AG04449 (cell line): ENCODE measurements around the gene ADD2.
A peak's percentile ranks its signal among the peaks of the same experiment; 100 is the strongest.

ENCODE experiments used
- CTCF ChIA-PET: fragments of 350-600 bp; formaldehyde crosslinking; extraction: SDS; loops from one replicate; lab custom pipeline; 2021; ENCODE audit warnings: antibody characterized with exemption; lab: Yijun Ruan, JAX
- POLR2A ChIA-PET: fragments of 400-600, 350-600 bp; formaldehyde crosslinking; extraction: SDS; loops from one replicate; lab custom pipeline; 2020; ENCODE audit warnings: antibody characterized with exemption, inconsistent platforms; lab: Yijun Ruan, JAX
- DNase-seq: peaks from one replicate; pipeline ENCODE4 v3.0.0-alpha.2; 2010; ENCODE audit warnings: low read depth, low spot score
- H3K4me3 ChIP-seq: 2 replicates; pipeline ENCODE4 v1.5.1; 2011; ENCODE audit warnings: low read depth, mild to moderate bottlenecking, control low read depth, low read length
- TF ChIP-seq, protein P1 (sequence below): IDR thresholded peaks from one replicate; pipeline ENCODE4 v1.5.1; 2011; ENCODE audit warnings: mild to moderate bottlenecking, moderate library complexity, low read length, control low read depth, inconsistent platforms; ENCODE audit not compliant: insufficient read depth; ENCODE audit errors: missing control alignments

ADD2 gene

DNA sequence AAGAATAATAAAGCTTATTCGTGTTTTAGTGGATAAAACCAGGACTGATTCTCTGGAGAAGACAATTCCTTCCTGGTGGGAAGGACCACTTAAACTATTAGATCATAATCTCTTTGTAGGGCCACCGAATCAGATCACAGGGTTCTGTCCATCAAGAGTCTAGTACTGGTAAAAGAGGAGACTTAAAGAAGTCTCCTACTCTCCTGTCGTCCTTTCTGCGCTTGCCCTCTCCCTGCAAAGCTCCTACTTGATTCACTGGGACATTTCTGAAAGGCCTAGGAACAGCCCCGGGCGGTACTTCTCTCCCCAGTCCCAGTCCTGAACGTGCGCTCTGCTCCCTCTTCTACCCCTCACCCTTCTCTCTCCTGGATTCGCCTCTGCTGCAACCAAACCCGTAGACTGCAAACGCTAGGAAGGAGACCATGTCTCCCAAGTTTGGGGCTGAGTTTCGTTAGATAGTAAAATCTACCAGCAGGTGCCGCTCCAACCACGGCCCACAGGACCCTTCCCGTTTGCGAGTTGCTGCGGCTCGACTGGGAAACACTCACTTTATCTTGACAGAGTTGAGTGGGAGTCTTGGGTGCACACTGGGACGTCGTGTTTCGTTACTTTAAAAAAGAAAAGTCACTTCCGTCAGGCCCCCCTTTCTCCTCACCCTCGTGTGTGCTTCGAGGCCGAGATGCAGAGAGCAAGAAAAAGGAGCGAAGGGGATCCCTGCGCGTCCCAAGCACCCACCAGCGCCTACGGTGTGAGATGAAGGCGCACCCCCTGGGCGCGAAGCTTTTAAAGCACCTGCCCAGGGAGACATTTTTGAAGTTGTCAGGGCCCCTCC lies 21.5 kb upstream of the ADD2 start:
- ChIA-PET CTCF (interaction anchor here (0.9 to 1.7 kb wide), 2 partner anchors 8 to 485 kb away, joined by 3 to 4 read pairs; no protein-coding TSS in a partner anchor), POLR2A (no interaction called here)
- H3K4me3 ChIP-seq = no peak overlapping the region
- no peak for DNase-seq
- TF ChIP-seq, protein P1, sequence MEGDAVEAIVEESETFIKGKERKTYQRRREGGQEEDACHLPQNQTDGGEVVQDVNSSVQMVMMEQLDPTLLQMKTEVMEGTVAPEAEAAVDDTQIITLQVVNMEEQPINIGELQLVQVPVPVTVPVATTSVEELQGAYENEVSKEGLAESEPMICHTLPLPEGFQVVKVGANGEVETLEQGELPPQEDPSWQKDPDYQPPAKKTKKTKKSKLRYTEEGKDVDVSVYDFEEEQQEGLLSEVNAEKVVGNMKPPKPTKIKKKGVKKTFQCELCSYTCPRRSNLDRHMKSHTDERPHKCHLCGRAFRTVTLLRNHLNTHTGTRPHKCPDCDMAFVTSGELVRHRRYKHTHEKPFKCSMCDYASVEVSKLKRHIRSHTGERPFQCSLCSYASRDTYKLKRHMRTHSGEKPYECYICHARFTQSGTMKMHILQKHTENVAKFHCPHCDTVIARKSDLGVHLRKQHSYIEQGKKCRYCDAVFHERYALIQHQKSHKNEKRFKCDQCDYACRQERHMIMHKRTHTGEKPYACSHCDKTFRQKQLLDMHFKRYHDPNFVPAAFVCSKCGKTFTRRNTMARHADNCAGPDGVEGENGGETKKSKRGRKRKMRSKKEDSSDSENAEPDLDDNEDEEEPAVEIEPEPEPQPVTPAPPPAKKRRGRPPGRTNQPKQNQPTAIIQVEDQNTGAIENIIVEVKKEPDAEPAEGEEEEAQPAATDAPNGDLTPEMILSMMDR = peak; percentile 59

GRCh38 chr2:70785137-70785911 lies 17.3 kb upstream of the ADD2 start:
- H3K4me3 ChIP-seq = no peak overlapping the region
- TF ChIP-seq, protein P1 = peak; percentile 41
- ChIA-PET CTCF (interaction anchor here (0.6 to 1.4 kb wide), 4 partner anchors 10 to 288 kb away, joined by 3 to 6 read pairs (median 3); no protein-coding TSS in a partner anchor), POLR2A (interaction anchor here (0.7 kb wide), 1 partner anchor 19 kb away, joined by 5 read pairs; no protein-coding TSS in a partner anchor)
- no peak for DNase-seq

- TF ChIP-seq, protein P1 = no peak
- CTCF ChIA-PET = interaction anchor here (0.7 to 1.4 kb wide), 3 partner anchors 9 to 22 kb away, joined by 3 to 6 read pairs (median 4); no protein-coding TSS in a partner anchor
- no peak overlapping the region for H3K4me3 ChIP-seq
- POLR2A ChIA-PET = no interaction called here
- no peak for DNase-seq
Observed at GRCh38 chr2:70784320-70784719, 16.3 kb upstream of the ADD2 start.

- POLR2A ChIA-PET = no interaction called here
- no peak overlapping the region for H3K4me3 ChIP-seq
- TF ChIP-seq, protein P1 = no peak
- DNase-seq = no peak
- CTCF ChIA-PET = interaction anchor here (1.2 kb wide), 1 partner anchor 163 kb away, joined by 3 read pairs; no protein-coding TSS in a partner anchor
Observed at GRCh38 chr2:70779911-70780545, 12.0 kb upstream of the ADD2 start.

DNA sequence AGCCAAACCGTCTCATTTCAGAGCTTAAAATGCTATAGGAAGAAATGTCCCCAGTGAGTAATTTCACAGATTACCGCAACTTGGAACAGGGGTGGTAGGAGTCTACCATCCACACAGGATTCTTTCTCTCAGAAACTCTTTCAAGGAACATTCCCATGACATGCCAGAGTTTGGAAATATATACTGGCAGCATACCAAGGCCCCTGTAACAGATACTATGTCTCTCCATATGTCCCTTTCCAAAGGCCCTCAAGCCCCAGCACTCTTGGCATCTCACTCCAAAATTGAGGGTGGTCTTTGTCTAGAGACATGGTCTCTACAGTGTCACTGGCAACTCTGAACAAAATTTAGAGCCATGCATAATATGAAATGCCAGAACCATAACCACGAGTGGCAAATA lies 11.5 kb upstream of the ADD2 start:
- ChIA-PET POLR2A (no interaction called here), CTCF (no interaction called here)
- DNase-seq = no peak

More for the DNA sequence above, 11.5 kb upstream of the ADD2 start:
- TF ChIP-seq, protein P1 = no peak
- H3K4me3 ChIP-seq = no peak overlapping the region
